Nephron (organoid): Measurements from ENCODE around the gene CAMTA2.

Experiments
- H3K27ac Mint-ChIP-seq, 3 experiments: 2 replicates each; pipeline ENCODE4 v1.8.0; 2020; ENCODE audit warnings: mixed read lengths in 3 of 3, mild to moderate bottlenecking in 2 of 3, moderate library complexity in 1 of 3
- H3K27me3 Mint-ChIP-seq: 2 replicates; pipeline ENCODE4 v1.8.0; 2021; ENCODE audit warnings: low read depth, mild to moderate bottlenecking, moderate library complexity, mixed read lengths
- H3K36me3 Mint-ChIP-seq: 2 replicates; pipeline ENCODE4 v1.8.0; 2020; ENCODE audit warnings: low read depth, mixed read lengths
- H3K4me1 Mint-ChIP-seq: 2 replicates; pipeline ENCODE4 v1.8.0; 2020; ENCODE audit warnings: mixed read lengths
- H3K4me3 Mint-ChIP-seq, 3 experiments: 2 replicates each; pipeline ENCODE4 v1.8.0; 2020; ENCODE audit warnings: mild to moderate bottlenecking in 3 of 3, mixed read lengths in 3 of 3, moderate library complexity in 2 of 3
- H3K9me3 Mint-ChIP-seq: 2 replicates; pipeline ENCODE4 v1.8.0; 2020; ENCODE audit warnings: mixed read lengths
- TF ChIP-seq, protein P1 (sequence below), 3 experiments: fragments of 200-600 bp; sonication (generic); IDR thresholded peaks; one replicate each; pipeline ENCODE4 v1.5.0; 2021; ENCODE audit warnings: antibody characterized with exemption in 3 of 3; ENCODE audit not compliant: unreplicated experiment in 3 of 3

CAMTA2 gene

GRCh38 chr17:4982305-4982704, 5.2 kb downstream of the CAMTA2 start:
- H3K36me3 Mint-ChIP-seq: peaks cover 21% of the 10 kb centered on the region
- peak overlapping the region in 1 of 3 experiments; percentile 16 for H3K27ac Mint-ChIP-seq
- no peaks in the 10 kb centered on the region for H3K27me3 Mint-ChIP-seq
- no peaks in the 10 kb centered on the region for H3K9me3 Mint-ChIP-seq
- H3K4me3 Mint-ChIP-seq: peak overlapping the region in 2 of 3 experiments; percentile 41
- TF ChIP-seq, protein P1, sequence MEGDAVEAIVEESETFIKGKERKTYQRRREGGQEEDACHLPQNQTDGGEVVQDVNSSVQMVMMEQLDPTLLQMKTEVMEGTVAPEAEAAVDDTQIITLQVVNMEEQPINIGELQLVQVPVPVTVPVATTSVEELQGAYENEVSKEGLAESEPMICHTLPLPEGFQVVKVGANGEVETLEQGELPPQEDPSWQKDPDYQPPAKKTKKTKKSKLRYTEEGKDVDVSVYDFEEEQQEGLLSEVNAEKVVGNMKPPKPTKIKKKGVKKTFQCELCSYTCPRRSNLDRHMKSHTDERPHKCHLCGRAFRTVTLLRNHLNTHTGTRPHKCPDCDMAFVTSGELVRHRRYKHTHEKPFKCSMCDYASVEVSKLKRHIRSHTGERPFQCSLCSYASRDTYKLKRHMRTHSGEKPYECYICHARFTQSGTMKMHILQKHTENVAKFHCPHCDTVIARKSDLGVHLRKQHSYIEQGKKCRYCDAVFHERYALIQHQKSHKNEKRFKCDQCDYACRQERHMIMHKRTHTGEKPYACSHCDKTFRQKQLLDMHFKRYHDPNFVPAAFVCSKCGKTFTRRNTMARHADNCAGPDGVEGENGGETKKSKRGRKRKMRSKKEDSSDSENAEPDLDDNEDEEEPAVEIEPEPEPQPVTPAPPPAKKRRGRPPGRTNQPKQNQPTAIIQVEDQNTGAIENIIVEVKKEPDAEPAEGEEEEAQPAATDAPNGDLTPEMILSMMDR (IDR thresholded peaks at IDR 0.05; ENCODE audit: unreplicated experiment in 3 of 3): no peak
- H3K4me1 Mint-ChIP-seq: peaks cover 21% of the 10 kb centered on the region

DNA sequence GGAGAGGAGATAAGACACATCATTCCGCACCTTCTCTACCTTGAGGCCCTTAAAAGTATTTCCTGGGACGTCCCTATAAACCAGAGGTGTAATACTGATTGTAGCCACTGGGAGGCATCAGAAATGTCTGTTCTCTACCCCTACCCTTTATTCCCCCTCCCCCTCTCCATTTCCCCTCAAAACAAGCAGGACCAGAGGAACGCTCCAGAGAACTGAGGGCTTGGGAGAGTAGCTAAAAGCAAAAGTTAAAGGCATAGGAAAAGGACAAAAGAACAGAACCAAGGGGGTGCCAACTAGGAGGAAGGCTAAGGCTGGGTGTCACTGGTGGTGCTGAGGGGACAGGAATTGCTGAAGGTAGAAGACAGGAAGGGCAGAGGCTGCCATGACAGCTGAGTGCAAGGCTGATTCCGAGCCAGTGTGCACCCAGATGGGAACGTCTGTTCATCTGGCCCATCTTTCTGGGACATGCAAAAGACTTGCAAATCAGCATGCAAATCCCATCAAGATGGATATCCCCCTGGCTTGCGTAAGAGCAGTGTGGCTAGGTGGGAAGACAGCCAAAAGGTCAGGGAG, 6.7 kb downstream of the CAMTA2 start:
- H3K36me3 Mint-ChIP-seq: peaks cover 22% of the 10 kb centered on the region
- H3K9me3 Mint-ChIP-seq: no peaks in the 10 kb centered on the region
- peak overlapping the region; percentile 14 to 63 (median 40) for H3K27ac Mint-ChIP-seq
- peaks cover 11% of the 10 kb centered on the region for H3K4me1 Mint-ChIP-seq
- TF ChIP-seq, protein P1 (IDR thresholded peaks at IDR 0.05; ENCODE audit: unreplicated experiment in 3 of 3): peak; percentile 66 to 78 (median 72)
- no peaks in the 10 kb centered on the region for H3K27me3 Mint-ChIP-seq
- no peak overlapping the region for H3K4me3 Mint-ChIP-seq

DNA sequence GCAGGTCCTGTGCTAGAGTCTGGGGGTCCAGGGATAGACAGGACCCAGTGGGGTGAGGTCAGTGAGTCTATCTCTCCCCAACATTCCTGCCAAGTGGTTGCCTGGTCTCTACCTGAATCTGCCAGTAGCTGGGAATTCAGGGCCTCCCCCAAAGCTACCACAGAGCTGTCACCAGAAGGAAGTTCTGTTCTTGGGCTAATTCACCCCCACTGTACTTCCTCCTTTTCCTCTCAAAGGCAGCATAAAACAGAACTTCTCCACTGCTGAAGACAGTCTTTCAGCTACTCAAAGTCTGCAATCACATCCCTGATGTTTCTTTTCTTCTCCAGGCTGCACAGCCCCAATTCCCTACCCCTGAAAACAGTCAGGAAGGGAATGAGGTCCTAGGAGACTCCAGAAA, 8.7 kb downstream of the CAMTA2 start:
- H3K27ac Mint-ChIP-seq: no peak overlapping the region
- no peaks in the 10 kb centered on the region for H3K9me3 Mint-ChIP-seq
- no peaks in the 10 kb centered on the region for H3K27me3 Mint-ChIP-seq
- no peak overlapping the region for H3K4me3 Mint-ChIP-seq
- H3K36me3 Mint-ChIP-seq: peaks cover 32% of the 10 kb centered on the region
- peaks cover 10% of the 10 kb centered on the region for H3K4me1 Mint-ChIP-seq
- TF ChIP-seq, protein P1 (IDR thresholded peaks at IDR 0.05; ENCODE audit: unreplicated experiment in 3 of 3): no peak

DNA sequence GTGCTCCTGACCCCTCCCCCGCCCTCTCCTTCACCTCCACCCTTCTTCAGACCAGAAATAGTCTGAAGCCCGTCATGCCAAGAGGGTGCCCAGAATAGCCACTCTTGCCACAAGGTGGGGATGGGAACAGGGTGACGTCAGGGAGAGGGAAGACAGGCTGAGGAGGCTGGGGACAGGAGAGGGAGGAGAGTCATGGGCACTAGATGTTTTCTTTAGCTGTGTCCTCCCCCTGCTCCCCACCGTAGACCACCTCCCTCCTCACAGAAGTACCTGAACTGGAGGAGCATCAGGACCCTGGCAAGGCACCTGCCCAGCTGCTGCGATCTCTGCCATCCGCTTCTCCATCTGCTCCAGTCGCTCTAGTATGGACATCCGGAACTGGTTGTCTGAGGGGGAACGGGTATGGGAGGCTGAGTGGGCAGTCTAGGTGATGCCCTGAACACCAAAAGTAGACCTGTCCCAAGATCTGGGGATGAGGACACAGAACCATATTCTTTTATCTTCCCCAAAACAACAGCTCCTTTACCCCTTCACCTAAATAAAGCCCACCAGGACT, 13.3 kb downstream of the CAMTA2 start:
- Mint-ChIP-seq H3K9me3 (no peaks in the 10 kb centered on the region), H3K27me3 (no peaks in the 10 kb centered on the region), H3K4me1 (peaks cover 16% of the 10 kb centered on the region), H3K36me3 (peaks cover 32% of the 10 kb centered on the region), H3K4me3 (no peak overlapping the region), H3K27ac (no peak overlapping the region)
- TF ChIP-seq, protein P1 (IDR thresholded peaks at IDR 0.05; ENCODE audit: unreplicated experiment in 3 of 3): no peak

DNA sequence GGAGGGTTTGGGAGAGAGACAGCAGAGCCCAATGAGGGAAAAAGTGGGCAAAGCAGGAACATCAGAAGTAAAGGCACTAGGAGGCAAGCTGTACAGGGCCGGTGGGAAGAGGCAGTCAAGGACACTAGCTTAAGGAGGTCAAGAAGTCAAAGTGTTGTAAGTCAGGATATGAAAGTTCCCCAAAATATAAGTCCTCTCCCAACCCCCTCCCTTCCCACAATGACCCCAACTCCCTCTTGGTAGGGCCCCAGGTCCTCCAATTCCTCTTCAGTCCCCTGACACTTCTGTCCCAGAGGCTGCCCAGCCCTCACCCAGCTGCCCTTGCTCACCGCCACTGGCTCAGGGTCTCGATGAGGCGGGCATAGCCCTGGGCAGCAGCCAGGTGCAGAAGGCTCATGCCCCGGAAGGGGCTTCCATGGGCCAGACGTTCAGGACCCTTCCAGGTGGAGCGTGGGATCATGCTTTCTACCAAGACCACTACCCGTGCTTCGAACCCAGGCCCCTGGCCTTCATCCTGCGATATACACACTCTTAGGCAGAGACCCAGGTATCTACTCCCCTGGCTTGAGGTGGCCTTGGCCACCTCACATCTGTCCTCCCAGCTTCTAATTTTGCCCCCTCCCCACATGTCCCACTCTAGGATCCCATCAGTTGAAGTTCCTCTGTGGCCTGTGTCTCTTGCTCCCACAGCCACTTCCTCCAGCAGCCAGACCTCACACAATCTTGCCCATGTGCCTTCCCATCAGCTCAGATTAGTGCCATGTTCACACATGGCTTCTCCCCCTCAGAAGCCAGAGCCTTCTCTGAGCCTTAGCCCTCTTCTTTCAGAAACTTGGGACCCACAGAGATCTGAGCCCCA, 14.0 kb downstream of the CAMTA2 start:
- no peak overlapping the region for H3K27ac Mint-ChIP-seq
- TF ChIP-seq, protein P1 (IDR thresholded peaks at IDR 0.05; ENCODE audit: unreplicated experiment in 3 of 3): no peak
- H3K4me1 Mint-ChIP-seq: peaks cover 22% of the 10 kb centered on the region
- no peaks in the 10 kb centered on the region for H3K27me3 Mint-ChIP-seq
- H3K9me3 Mint-ChIP-seq: no peaks in the 10 kb centered on the region
- peaks cover 31% of the 10 kb centered on the region for H3K36me3 Mint-ChIP-seq
- H3K4me3 Mint-ChIP-seq: no peak overlapping the region
